BE2C (cell line): ENCODE data around the gene CHMP1B.

ENCODE experiments used
- DNase-seq: peaks from one replicate; pipeline ENCODE4 v3.0.0-alpha.2; 2020
- H3K27me3 ChIP-seq: fragments of 250-450 bp; sonication (Bioruptor Pico); 2 replicates; pipeline ENCODE4 v1.5.1; 2020; ENCODE audit warnings: mild to moderate bottlenecking
- H3K36me3 ChIP-seq: fragments of 250-450 bp; sonication (Bioruptor Pico); 2 replicates; pipeline ENCODE4 v1.5.1; 2020; ENCODE audit warnings: mild to moderate bottlenecking
- H3K4me1 ChIP-seq: fragments of 250-450 bp; sonication (Bioruptor Pico); 2 replicates; pipeline ENCODE4 v1.5.1; 2020
- H3K4me3 ChIP-seq: 2 replicates; pipeline ENCODE4 v1.5.1; 2011; ENCODE audit warnings: low read depth, low read length
- H3K9me3 ChIP-seq: fragments of 250-450 bp; sonication (Bioruptor Pico); 2 replicates; pipeline ENCODE4 v1.5.1; 2020
- CTCF ChIP-seq: IDR thresholded peaks from 2 replicates; pipeline ENCODE4 v1.5.1; 2012; ENCODE audit warnings: mild to moderate bottlenecking, low read depth, low read length

CHMP1B gene

GRCh38 chr18:11884396-11885030 lies 33.3 kb downstream of the CHMP1B start:
- Histone ChIP-seq H3K9me3 (no peaks in the 10 kb centered on the region), H3K27me3 (no peaks in the 10 kb centered on the region), H3K4me1 (no peaks in the 10 kb centered on the region), H3K36me3 (no peaks in the 10 kb centered on the region), H3K4me3 (no peak overlapping the region)
- TF ChIP-seq CTCF = no peak
- no peak for DNase-seq

DNA sequence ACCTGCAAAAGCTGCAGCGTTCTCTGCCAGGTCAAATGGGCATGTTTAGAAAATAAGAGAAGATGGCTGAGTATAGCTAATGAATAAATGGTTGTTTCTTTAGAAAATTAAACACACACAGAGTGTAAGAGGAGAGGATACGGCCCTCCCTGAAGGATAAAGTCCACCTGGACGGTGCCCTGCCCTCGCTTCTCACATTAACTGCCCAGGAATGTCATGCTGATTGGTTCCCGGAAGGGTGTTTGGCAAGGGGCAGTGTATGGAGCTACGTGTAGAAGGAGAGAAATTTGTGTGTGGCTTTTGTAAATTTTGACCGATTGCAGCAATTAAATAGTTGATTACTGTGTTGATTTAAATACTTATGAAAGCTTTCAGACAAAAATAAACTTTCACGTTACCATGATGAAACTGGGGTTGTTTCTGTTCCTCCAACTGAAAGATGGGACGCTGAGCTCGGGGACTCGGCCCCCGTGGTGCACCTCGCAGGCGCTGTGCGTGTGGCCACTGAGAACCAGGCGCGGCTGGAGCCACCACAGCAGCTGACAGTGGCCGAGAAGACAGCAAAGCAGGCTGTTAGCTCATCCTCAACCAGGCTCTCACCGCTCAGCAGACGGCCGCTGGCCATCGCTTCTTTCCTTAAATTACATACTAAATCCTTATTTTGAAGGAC lies 34.2 kb downstream of the CHMP1B start:
- Histone ChIP-seq H3K4me1 (no peaks in the 10 kb centered on the region), H3K27me3 (no peaks in the 10 kb centered on the region), H3K9me3 (no peaks in the 10 kb centered on the region), H3K4me3 (no peak overlapping the region), H3K36me3 (no peaks in the 10 kb centered on the region)
- TF ChIP-seq CTCF = no peak
- DNase-seq = no peak

DNA sequence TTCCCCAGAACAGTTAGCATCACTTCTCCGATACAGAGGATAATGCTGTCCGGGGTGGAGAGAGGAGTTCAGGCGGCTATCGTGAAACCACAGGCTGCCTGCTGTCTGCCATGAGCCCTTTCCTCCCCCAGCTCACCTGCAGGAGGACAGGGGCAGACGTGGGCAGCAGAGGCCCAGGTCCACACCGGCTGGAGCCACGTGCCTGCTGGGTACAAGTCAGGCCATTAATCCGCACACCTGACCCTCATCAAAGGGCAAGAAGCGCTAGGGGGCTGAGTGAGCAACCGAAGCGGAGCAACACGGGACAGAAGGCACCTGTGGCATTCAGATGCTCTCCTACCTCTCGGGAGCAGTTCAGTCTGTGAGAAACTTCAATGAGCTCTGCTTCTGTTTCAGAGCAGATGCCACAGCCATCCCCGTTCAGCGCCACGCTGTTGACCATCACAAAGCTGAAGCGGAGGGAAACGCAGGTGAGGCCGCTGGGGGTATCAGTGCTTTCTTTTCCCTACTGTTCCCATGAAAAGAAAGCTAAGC lies 35.4 kb downstream of the CHMP1B start:
- Histone ChIP-seq H3K36me3 (no peaks in the 10 kb centered on the region), H3K4me3 (no peak overlapping the region), H3K4me1 (no peaks in the 10 kb centered on the region), H3K9me3 (no peaks in the 10 kb centered on the region), H3K27me3 (no peaks in the 10 kb centered on the region)
- TF ChIP-seq CTCF = no peak
- no peak for DNase-seq

GRCh38 chr18:11887328-11888128 lies 36.3 kb downstream of the CHMP1B start:
- H3K36me3 ChIP-seq = no peaks in the 10 kb centered on the region
- DNase-seq = no peak
- TF ChIP-seq CTCF = no peak
- H3K4me3 ChIP-seq = no peak overlapping the region
- no peaks in the 10 kb centered on the region for H3K27me3 ChIP-seq
- H3K4me1 ChIP-seq = no peaks in the 10 kb centered on the region
- H3K9me3 ChIP-seq = no peaks in the 10 kb centered on the region

DNA sequence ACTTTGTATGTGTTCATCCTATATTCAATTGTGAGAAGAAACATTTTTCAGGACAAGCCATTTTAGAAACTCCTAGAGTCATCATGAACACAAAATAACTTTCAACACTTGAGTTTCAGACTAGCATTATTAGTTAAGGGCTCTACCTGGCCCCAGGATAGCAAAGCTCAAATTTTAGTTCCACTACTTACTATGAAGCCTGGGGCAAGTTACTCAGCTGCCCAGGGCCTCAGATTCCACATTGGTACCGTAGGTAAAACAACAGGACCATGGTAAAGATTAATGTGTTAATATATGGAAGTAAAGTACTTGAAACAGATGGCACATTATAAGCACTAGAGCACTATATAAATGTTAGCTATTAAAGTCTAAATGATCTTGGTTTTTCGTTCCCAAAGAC lies 37.5 kb downstream of the CHMP1B start:
- no peak for TF ChIP-seq CTCF
- H3K4me1 ChIP-seq = no peaks in the 10 kb centered on the region
- H3K4me3 ChIP-seq = no peak overlapping the region
- H3K36me3 ChIP-seq = no peaks in the 10 kb centered on the region
- H3K27me3 ChIP-seq = no peaks in the 10 kb centered on the region
- no peak for DNase-seq
- H3K9me3 ChIP-seq = no peaks in the 10 kb centered on the region
